GM21528 (cell line): ENCODE measurements around the gene GCH1.
A peak's percentile ranks its signal among the peaks of the same experiment; 100 is the strongest.
"Not testable (repeated sequence)": the region's sequence is repeated elsewhere in the genome, so short reads cannot be mapped to it uniquely, and the experiment has no call there.

Source experiments
- ATAC-seq: cut with Tn5 transposase; IDR thresholded peaks from one replicate; pipeline ENCODE4 v1.9.1; 2021; ENCODE audit warnings: mild to moderate bottlenecking, moderate library complexity; ENCODE audit not compliant: unreplicated experiment, low FRiP score

The GCH1 gene, protein sequence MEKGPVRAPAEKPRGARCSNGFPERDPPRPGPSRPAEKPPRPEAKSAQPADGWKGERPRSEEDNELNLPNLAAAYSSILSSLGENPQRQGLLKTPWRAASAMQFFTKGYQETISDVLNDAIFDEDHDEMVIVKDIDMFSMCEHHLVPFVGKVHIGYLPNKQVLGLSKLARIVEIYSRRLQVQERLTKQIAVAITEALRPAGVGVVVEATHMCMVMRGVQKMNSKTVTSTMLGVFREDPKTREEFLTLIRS

DNA sequence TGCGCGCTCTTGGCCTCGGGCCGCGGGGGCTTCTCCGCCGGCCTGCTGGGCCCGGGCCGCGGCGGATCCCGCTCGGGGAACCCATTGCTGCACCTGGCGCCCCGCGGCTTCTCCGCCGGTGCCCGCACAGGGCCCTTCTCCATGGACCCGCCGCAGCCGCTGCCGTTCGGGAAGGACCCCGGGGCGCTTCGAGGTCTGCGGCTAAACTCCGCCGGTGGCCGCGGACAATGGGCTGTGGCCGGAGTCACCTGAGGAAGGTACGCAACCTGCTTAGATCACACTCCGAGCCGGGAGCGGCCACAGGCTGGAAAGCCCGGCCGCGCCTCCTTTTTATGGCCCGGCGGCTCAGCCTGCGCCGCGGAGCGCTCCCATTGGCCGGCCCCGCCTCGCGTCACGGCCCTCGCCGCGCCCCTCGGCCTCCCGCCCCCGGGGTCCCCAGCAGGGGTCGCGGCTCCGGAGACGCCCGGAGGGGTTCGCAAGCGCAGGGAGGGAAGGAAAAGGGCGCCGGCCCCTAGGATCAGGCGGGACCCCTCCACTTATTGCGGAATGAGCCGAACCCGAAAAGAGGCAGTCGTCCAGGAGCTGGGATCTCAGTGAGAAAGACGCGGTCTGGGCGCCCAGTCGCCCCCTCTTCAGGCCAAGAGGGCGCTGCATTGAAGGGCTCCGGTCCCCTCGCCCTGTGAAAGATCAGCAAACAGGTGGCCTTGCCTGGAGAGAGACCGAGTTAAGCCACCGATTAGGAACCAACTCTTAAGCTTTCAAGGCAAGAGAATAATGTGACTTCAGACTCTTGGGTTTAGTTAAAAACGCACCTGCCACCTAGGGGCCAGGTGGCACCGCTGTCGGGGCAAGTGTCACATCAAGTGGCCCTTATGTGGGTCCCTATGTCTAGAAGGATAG, at the start of gene GCH1:
Gene GCH1 (minus strand): TSS at position 306 of the 900 bp plus-strand sequence. CDS start 163 bp downstream, at position 143.
- peak; percentile 84 for ATAC-seq

DNA sequence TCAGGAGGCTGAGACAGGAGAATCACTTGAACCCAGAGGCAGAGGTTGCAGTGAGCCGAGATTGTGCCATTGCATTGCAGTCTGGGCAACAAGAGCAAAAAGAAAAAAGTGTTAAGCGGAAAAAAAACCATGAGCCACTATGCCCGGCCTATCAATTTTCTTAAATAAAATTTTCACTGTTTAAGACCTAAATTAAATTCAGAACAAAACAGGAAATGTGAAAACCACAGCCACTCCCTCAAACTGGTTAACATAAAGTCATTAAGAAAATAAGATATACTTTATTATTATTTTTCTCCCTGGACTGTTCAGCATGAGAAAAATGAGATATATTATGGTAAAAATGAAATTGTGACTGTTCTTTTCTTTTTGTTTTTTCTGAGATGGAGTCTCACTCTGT, 44.6 kb upstream of the GCH1 start:
- no peak for ATAC-seq

DNA sequence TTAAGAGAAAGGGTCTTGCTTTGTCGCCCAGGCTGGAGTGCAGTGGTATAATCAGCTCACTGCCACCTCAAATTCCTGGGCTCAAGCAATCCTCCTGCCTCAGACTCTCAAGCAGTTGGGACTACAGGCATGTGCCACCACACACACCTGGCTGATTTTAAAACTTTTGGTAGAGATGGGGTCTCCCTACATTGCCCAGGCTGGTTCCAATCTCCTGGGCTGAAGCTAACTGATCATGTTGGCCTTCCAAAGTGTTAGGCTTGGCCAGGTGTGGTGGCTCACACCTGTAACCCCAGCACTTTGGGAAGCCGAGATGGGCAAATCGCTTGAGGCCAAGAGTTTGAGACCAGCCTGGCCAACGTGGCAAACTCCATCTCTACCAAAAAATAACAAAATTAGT, 43.9 kb upstream of the GCH1 start:
- ATAC-seq, result no peak

DNA sequence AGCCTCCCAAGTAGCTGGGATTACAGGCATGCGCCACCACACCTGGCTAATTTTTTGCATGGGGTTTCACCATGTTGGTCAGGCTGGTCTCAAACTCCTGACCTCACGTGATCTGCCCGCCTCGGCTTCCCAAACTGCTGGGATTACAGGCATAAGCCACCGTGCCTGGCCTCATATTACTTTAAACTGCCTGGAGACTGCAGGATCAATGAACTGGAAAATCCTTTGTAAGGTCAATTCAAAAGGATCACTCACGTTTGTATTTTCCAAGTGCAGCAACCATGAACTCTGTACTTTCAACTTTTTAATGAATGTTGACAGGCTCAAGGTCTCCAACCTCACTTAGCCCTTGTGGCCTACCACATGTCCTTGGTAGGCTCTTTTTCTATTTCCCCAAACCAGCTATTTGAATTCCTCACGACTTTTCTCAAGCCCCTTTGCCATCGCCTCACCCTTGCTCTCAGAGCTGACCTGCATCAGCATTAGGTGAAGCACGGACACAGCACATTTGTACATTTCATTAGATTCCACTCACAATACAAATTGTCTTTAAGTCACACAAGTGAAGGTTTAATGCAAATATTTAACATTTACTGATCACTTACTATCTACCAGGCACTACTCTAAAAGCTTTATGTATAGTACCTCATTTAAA, 42.2 kb upstream of the GCH1 start:
- ATAC-seq, result no peak

DNA sequence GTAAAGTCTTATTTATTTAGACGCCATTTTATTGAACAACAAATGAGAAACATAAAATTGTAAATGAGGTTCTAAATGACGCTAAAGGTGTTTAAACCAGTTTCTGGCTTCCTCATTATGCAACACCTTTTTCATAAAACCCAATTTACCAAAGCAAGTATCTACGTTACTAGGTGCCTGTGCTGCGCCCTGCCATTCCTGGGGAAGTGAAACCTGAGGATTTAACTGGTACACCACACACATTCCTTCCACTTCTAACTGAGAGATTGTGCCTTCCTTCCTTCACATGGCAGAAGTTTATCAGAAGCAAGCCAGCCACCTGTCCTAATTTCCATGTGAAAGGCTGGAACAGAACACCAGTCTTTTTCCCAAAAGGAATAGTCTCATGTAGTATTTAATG, 40.3 kb upstream of the GCH1 start:
- no peak for ATAC-seq

DNA sequence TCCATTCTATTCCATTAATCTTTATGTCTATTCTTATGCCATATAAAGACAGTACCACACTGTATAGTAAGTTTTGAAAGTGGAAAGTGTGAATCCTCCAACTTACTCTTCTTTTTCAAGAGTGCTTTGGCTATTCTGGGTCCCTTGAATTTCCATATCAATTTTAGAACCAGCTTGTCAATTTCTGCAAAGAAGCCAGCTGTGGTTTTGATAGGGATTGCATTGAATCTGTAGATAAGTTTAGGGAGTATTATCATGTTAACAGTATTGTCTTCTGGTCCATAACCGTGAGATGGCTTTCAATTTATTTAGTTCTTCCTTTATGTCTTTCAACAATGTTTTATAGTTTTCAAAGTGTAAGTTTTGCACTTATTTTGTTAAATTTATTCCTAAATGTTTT, 34.2 kb upstream of the GCH1 start:
- ATAC-seq, result no peak

DNA sequence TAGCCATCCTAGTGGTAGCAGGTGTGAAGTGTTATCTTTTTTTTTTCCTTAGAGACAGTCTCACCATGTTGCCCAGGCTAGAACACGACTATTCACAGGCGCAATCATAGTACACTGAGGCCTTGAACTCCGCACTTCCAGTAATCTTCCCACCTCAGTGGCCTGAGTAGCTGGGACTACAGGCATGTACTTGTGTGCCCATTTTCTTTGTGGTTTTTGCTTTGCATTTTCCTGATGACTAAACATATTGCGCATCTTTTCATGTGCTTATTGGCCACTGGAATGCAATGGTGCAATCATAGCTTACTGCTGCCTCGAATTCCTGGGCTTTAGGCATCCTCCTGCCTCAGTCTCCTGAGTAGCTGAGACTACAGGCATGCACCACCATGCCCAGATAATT, 33.3 kb upstream of the GCH1 start:
- no peak for ATAC-seq

DNA sequence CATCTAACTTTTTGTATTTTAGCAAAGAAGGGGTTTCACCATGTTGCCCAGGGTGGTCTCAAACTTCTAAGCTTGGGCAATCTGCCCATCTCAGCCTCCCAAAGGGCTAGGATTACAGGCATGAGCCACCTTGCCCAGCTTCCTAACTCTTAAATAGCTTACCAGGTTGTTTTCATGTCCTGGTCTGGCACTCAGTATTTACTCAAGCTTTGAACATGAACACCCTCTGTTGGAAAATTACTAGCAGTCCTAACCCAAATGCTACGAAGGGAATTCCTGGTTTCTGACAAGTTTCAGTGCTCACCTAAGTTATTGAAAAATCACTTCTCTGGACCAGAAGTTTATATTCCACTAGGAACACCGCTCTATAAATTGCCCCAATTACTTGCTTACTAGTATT, 32.5 kb upstream of the GCH1 start:
- ATAC-seq, result no peak

DNA sequence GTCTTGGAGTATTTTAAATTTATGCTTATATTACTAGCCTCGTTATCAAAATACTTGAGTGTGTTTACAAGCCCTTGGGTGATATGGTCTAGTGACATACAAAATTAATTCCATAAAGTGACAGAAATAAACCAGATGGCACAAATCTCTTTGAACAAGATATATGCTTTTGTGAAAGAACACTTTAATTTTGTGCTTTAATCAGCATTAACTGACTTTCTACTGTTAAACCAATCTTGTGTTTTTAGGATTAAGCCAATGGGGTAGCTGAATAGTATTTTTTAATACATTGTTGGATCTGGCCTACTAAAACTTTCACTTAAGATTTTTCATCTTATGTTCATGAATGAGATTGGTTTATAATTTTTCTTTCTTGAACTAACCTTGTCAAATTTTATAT, 30.4 kb upstream of the GCH1 start:
- ATAC-seq, result no peak

DNA sequence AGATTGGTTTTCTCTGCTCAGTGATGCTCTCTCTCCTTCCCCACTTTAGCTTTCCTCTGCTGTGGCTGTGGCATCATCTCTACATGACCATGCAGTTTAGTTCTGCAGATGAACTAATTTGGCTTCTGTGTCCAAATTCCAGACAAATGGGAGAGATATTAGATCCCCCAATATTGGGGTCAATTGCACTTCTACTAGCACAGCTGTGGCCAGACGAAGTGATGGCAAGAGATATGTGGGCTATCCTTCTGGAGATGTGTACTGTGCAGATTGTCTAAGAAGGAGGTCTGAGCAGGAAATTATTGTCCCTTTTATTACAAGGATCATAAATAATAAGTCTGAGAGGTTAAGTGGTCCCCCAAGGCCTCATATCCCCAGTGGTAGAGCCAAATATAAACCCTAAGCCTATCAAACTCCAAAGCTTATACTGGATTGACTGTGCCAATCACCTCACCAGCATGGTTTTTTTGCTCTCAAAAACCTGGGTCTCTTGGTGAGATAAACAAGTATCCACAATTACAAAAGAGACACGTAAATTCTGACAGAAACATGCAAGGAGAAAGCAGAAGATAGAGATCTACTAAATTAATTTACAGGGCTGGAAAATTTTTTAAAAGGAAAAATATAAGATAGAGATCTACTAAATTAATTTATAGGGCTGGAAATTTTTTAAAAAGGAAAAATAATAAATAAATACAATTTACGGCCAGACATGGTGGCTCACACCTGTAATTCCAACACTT, 29.1 kb upstream of the GCH1 start:
- ATAC-seq, result no peak

DNA sequence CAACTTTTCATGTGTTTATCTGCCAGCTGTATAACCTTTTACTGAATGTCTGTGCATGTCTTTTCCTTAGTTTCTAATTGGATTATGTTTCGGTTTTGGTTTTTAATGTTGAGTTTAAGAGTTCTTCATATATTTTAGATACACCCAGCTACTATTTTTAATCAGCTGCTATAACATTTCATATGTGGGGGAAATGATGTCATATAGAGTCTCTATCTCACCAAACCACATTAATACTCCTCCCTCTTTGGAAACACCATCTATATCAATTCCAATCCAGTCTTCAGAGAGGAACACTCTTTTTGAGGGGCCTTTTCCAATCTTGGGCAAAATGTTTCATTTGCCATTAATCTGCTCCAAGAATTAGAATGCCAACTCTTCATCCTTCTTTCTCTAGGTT, 28.5 kb upstream of the GCH1 start:
- no peak for ATAC-seq

DNA sequence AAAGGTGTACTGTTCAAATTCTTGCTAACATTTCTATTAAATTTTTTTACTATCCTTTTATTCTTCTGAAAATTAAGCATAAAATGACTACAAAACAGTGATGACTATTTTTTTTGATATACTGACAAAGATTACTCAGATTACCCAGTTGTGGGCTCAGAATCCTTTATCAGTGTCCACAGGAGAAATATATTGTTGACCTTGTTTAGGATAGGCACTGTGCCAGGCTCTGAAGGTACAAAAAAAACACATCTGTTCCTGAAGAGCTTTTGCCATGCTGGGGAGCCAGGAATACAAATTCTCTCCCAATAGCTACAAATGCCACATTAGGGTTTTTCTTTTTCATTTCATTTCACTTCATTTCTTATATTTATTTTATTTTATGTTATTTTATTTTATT, 26.9 kb upstream of the GCH1 start:
- no peak for ATAC-seq

DNA sequence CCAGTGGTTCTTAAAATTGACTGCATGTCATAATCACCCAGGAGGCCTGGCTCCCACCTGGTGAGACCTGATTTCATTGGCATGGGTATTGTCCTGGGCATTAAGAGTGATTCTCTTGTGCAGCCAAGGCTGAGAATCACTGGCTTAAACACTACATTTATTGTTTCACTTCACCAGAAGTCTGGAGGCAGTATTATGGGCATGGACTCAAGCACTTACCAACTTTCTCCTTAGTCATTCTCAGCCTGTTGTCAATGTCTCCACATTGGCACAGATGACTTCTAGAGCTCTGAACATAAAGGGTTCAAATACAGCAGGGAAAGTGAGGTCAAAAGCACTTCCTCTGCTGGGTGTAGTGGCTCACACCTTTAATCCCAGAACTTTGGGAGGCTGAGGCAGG, 25.6 kb upstream of the GCH1 start:
- ATAC-seq, result no peak

DNA sequence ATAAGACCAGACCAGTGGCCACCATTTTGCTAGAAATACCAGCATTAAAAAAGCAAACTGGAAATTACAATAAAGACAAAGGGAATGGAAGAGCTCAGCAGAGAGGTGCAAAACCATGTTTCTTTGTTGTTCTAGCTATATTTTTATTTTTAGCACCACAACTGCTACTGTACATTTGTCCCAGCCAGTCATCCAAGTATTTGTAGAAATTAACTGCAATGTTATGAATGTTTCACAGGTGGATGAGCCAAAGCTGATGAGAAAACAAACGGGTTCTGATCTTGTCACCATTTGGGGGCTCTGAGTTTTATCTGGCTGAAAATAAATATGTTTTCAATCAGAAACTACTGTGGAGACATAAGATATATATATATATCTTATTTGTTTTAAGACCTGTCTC, 24.9 kb upstream of the GCH1 start:
- no peak for ATAC-seq

DNA sequence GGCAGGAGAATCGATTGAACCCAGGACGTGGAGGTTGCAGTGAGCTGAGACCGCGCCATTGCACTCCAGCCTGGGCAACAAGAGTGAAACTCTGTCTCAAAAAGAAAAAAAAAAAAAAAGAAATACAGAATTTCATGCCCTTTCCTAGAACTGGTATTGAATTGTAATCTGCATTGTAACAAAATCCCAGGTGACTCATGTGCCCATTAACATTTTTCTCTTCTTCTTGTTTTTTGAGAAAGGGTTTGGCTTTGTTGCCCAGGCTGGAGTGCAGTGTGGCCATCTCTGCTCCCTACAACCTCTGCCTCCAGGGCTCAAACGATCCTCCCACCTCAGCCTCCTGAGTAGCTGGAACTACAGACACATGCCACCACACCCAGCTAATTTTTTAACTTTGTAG, 23.9 kb upstream of the GCH1 start:
- not testable (repeated sequence) for ATAC-seq

DNA sequence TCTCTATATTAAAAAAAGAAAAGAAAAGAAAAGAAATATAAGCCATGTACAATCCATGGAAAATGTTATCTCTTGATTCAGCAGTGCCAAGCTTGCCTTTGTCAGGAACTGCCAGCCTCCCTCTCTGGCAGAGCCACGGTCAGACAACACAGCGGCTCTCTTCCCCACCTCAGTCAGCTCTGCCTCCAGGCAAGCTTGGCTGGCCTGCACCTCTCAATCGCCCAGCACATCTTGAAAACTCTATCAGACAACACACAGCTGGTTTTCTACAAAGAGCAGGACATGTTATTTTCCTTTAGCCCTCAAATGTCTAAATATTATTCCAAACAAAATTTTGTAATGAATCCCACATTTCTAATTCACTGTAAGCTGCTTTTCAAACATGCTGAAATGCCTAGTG, 20.0 kb upstream of the GCH1 start:
- ATAC-seq, result no peak

DNA sequence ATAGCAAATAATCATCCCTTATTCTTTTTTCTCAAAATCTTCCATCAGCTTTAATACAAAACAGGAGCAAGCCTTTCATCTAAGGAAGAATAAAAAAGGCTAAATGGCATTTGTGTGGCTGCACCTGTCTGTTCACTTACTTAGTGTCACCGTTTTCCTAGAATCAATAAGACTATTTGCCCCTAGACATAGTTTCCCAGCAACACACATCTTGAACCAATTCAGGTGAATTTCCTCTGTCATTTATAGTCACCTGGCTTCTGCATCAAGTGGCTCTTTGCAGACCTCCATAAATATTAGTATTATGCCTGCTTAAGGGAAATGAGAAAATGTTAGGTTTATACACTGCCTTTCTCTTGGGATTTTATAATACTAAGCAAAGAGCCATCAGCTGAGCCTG, 17.4 kb upstream of the GCH1 start:
- no peak for ATAC-seq

DNA sequence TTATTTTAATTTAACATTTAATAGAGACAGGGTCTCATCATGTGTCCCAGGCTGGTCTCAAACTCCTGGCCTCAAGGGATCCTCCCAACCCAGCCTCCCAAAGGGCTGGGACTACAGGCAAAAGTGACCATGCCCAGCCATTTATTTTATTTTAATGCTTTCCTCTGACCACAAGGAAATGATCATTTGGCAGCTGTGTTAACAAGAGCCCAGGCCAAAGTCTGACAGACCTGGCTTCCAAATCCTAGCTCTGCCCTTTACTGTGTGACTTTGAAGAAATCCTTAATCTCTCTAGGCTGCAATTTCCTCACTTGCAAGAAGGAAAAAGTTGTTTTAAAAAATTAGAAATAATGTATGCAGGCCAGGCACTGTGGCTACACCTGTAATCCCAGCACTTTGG, 16.7 kb upstream of the GCH1 start:
- no peak for ATAC-seq

DNA sequence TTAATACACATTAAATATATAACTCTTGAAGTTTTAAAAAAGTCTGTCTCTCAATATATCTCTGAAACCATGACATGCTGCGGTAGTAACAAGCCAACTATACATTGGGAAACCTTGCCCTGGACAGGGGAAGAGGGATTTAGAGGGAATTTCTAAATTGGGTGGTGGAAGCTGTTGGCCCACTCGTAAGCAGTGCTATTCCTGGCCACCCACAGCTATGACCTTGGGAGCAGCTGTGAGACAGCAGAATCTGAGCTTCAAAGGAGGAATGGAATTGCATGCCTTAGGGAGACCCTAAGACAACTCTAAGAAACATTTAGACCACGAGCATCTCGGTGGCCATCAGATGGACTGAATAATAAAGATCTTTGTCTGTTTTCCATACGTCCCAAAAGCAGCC, 15.8 kb upstream of the GCH1 start:
- ATAC-seq, result no peak

DNA sequence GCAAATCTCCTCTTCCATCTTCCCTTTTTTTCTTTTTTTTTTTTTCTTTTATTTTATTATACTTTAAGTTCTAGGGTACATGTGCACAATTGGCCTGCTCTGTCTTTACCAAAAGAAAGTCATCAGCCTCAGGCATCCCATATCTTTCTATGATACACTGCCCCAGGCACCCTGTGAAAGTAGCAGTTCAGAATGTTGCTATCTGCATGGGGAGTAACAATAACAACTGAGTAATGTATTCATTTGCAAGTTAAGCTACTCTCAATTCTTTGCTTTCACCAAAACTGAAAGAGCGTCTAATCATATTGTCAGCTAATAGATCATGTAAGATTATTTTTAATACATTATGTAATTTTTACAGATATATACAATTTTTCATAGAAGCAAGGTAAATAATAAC, 13.5 kb upstream of the GCH1 start:
- ATAC-seq, result no peak
